UCSD-AML1 (cell line): ENCODE measurements around the gene PHF8.
A peak's percentile ranks its signal among the peaks of the same experiment; 100 is the strongest.

Experiments
- DNase-seq: peaks from one replicate; lab custom pipeline; 2025; ENCODE audit not compliant: unreplicated experiment; lab: John Stamatoyannopoulos, UW

The PHF8 gene

GRCh38 chrX:54024350-54024749 lies 19.9 kb downstream of the PHF8 start:
- DNase-seq: no peak

DNA sequence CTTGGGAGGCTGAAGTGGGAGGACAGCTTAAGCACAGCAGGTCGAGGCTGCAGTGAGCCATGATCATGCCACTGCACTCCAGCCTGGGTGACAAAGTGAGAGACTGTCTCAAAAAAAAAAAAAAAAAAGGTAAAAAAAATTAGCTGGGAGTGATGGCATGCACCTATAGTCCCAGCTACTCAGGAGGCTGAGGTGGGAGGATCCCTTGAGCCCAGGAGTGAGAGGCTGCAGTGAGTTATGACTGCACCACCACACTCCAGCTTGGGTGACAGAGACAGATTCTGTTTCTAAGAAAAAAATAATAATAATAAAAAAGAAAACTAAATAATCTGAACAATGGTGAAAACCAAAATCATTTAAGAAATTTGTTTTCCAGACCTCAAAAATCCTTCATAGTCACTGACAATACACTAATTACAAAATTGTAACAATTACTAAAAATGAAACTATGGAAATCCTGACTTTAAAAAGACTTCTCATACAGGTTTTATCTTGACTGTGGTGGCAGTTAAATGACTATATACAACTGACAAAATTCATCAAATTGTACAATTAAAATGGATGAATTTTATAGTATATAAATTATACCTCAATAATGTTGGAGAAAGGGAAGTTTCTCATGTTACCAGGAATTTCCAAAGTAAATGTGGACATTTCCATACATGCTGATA lies 31.3 kb downstream of the PHF8 start:
- no peak for DNase-seq

GRCh38 chrX:54007682-54008081 lies 36.6 kb downstream of the PHF8 start:
- DNase-seq: no peak

- DNase-seq: no peak
Measured at GRCh38 chrX:53997724-53998123, 46.5 kb downstream of the PHF8 start.

DNA sequence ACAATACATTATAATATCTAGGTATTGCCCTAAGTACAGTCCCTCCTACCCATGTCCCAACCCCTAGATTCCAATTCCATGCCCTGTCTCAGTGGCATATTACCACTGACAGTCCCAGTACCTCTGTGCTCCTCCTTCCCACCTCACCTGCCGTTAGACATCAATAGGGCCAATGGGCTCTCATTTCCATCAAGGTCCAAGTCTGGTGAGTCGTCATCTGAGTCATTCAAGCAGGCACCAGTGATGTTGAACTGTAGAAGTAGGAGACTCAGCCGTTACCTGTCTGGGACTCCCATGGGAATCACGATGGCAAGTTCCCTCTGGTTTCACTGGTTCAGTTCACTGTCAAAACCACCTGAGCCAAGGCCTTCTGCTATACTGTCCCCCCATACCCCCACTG lies 51.7 kb downstream of the PHF8 start:
- no peak for DNase-seq

GRCh38 chrX:53990171-53990570 lies 54.1 kb downstream of the PHF8 start:
- no peak for DNase-seq

GRCh38 chrX:53984895-53985294 lies 59.4 kb downstream of the PHF8 start:
- no peak for DNase-seq

- DNase-seq: no peak
Measured at GRCh38 chrX:53974529-53974928, 69.7 kb downstream of the PHF8 start.

GRCh38 chrX:53969540-53969939 lies 74.7 kb downstream of the PHF8 start:
- DNase-seq: no peak

- no peak for DNase-seq
Measured at GRCh38 chrX:53950130-53950733, 94.0 kb downstream of the PHF8 start.

- no peak for DNase-seq
Measured at GRCh38 chrX:53940180-53940579, 104.1 kb downstream of the PHF8 start.

- peak; percentile 20 for DNase-seq
Measured at GRCh38 chrX:53939127-53939526, 105.1 kb downstream of the PHF8 start.

- DNase-seq: no peak
Measured at GRCh38 chrX:53930515-53931380, 113.5 kb downstream of the PHF8 start.

DNA sequence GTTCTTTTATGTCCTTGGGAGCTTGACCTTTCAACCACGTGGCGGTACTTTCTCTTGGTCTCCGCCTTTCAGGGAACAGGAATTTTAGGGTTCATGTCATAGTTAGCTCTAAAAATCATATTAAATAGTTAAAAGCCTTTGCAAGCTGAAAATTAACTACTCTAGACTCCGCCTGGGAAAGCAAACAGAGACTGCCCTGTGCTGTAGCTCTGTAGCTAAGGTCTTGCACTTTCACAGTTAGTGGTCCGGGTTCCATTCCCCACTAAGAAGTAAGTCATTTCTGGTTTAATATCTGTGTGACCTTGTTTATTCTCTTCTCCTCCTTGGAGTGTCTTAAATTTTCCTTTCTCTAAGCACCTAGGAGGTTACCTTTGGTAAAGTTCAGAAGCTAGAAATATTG lies 118.2 kb downstream of the PHF8 start:
- DNase-seq: no peak

GRCh38 chrX:53918702-53919101 lies 125.6 kb downstream of the PHF8 start:
- no peak for DNase-seq

DNA sequence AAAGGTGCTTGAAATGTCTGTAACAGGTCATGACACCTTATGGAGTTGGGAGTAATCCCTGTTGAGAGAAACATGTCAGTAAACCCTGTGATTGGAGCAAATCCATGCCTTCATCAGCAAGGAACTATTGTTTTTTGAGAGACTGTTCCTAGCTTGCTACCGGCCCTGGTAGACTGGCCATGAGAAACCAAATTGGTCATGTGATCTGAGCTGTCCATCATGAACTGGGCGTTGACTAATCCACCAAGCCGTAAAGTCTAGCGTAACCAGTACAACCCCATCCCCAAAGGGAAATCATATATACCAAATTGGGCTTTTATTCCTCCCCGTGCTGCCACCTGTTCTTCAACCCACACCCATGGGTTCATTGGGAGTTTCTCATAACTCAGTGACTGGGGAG lies 143.7 kb downstream of the PHF8 start:
- DNase-seq: no peak

GRCh38 chrX:53895270-53895669 lies 149.0 kb downstream of the PHF8 start:
- no peak for DNase-seq
